Activated T-helper 9 cell treated with anti-CD3 and anti-CD28 coated beads, Interleukin-2, amount 50 U/mL, for 16 hours (primary cell): ENCODE measurements around the gene POU3F2.

Experiments used
- DNase-seq: peaks from one replicate; pipeline ENCODE4 v3.0.0-alpha.2; 2020; ENCODE audit warnings: low read depth

Gene POU3F2

DNA sequence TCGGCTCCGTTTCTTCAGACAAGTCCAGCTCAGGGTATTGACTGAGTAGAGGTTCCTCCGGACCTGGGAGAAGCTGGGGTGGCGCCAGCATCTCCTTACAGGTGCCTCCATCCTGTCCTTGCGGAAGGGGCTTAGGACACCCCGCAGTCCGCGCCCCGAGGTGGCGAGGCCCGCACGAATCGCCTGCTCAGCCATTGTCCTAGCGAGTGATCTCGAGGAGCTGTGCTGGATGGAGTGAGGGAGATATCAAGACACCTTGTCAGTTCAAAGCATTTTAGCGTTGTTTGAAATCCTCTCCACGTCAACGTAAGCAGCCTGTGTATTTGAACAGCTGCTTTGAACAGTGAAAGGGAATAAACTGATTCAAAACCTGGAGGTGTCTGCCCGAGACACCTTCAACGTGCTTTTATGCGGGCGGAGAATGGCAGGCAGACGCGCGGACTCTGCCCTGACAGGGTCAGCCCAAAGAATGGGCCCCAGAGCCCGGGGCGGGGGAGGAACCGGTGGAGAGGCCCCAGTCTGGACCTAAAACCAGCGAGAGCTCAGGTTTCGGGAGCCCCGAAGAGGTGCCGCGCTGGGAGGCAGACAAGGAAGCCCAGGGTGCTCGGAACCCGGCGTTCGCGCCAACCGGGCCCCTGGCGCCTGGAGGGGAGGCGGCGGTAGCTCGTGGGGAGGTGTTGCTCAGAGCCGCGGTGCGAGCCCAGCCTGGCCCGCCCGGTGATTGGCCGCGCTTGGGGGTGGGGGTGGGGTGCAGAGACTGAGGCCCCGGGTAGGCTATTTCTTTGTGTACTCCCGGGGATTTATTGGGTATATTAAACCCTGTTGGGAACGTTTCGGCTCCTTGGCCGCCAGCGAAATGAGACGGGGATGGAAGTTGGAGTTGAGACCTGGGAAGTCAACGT, 3.1 kb upstream of the POU3F2 start:
- DNase-seq = no peak

DNA sequence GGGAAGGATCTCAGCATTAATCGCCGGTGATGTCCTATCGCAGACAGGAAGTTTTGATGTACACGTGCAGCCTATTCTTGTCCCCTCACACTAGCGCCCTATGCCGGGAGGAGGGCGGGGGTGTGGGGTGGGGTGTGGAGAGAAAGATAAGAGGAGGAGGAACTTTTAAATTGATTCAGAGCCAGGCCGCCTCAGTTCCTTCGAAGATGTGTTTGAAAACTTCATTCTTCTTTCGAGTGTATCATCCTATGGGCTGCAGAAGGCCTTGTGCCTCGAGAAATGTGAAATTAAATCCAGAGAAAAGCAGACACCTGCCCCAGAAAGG, 2.5 kb upstream of the POU3F2 start:
- DNase-seq = no peak

DNA sequence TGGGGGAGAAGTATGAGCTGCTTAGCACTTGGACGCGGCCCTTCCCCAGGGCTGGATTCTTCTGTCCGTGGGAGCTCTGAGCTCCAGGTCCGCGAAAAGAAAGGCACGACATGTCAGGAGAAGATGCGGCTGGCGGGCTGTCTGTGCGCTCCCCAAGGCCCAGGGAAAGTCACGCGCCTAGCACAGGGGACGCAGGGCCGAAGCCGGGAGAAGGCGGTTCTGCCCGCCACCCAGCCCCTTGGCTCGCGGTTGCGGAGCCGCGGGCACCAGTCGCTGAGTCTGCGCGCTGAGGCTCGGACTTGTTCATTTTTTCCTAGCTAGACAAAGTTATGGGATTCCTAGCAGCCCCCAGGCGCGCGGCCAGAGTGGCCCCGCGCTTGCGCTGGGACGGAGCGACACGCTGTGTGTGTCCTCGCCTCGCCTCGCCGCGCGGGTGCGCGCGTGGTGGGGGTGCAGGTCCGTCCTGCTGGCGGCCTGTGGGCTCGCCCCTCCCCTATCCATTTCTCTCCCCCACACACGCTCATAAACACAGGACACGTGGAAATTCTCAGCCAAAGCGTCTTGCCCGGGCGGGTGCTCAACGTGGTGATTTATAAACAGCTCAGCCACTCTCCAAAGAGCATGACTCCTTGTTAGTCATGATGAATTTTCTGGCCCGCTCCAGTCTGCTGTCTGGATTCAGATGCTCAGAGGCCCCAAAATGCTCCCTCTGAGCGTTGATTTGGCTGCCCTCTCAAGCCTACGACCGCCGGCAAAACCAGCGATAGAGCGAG, 1.9 kb upstream of the POU3F2 start:
- no peak for DNase-seq

DNA sequence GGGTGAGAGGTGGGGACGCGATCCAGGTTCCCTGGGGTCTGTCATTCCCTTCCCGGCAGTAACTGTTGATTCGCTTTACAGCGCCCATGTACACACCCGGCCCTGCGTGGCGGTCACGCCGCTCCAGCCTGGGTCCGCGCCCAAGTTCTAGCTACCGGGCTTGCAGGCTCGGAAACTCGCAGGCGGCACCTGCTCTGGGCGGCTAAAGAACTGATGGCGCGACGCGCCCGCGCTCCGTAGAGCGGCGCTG, 1.4 kb upstream of the POU3F2 start:
- no peak for DNase-seq

DNA sequence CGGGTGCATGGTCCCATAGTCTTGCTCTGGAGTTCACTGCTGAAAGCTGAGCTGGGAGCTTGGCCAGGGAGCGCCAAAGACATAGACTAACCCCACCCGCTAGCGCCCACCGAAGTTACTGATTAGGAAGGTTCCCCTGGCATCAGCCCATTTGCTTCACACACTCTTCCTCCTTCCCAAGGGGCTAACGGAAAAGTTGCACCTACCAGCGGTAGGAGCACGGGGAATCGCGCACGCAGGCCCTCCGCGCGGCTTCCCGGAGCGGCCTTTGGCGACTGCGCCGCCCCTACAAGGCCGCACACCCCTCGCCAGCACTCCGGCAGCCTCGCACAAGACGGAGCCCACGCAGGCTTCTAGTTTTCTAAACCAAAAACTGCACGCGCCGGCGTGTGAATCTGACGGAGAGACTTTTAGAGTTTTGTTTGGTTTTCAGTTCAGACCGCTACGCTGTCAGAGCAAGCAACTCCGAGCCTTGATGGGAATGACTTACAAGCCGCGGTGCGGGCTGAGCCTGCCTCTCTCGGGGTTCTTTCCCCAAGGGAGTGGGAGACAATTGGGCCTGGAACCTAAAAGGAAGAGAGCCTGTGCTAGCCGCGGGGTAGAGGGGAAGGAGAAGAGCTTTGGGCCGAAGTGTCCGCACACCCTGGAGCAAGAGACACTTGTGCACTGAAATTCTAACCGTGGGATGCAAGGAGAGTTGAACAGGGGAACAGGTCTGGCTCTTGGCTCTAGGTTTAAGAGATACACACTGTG, 891 bp upstream of the POU3F2 start:
- DNase-seq = no peak

DNA sequence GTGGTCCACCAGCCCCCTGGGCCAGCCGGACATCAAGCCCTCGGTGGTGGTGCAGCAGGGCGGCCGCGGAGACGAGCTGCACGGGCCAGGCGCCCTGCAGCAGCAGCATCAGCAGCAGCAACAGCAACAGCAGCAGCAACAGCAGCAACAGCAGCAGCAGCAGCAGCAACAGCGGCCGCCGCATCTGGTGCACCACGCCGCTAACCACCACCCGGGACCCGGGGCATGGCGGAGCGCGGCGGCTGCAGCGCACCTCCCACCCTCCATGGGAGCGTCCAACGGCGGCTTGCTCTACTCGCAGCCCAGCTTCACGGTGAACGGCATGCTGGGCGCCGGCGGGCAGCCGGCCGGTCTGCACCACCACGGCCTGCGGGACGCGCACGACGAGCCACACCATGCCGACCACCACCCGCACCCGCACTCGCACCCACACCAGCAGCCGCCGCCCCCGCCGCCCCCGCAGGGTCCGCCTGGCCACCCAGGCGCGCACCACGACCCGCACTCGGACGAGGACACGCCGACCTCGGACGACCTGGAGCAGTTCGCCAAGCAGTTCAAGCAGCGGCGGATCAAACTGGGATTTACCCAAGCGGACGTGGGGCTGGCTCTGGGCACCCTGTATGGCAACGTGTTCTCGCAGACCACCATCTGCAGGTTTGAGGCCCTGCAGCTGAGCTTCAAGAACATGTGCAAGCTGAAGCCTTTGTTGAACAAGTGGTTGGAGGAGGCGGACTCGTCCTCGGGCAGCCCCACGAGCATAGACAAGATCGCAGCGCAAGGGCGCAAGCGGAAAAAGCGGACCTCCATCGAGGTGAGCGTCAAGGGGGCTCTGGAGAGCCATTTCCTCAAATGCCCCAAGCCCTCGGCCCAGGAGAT, 1.0 kb downstream of the POU3F2 start:
- no peak for DNase-seq

DNA sequence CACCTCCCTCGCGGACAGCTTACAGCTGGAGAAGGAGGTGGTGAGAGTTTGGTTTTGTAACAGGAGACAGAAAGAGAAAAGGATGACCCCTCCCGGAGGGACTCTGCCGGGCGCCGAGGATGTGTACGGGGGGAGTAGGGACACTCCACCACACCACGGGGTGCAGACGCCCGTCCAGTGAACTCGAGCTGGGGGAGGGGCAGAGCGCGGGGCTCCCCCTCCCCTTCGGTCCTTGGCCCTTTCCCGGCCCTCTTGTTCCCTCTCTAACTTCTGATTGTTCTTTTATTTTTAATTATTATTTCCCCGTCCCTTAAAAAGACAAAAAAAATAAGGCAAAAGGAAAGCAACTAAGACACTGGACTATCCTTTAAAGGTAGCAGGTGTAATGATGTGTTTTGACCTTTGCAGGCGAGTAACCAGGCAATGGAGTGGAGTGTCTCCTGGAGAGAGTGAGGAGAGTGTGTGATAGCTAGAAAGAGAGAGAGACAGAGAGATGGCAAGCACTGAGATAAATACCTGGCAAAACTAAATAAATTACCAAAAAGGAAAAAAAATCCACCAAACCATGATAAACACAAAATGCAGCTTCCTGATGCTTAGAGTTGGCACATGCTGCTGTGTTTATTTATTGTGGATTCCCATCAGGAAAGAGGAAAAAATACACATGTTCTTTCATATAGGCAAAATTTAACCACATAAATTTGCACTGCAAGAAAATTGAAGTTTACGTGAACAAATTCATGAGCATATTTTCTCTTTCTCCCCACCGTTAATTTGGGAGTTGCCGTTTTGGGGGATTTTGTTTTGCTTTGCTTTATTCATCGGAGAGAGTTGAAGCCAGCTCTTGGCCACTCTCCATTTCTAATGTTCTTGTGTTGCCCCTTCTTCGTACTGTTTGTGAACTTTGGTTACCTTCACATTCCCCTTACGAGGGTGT, 1.9 kb downstream of the POU3F2 start:
- no peak for DNase-seq

DNA sequence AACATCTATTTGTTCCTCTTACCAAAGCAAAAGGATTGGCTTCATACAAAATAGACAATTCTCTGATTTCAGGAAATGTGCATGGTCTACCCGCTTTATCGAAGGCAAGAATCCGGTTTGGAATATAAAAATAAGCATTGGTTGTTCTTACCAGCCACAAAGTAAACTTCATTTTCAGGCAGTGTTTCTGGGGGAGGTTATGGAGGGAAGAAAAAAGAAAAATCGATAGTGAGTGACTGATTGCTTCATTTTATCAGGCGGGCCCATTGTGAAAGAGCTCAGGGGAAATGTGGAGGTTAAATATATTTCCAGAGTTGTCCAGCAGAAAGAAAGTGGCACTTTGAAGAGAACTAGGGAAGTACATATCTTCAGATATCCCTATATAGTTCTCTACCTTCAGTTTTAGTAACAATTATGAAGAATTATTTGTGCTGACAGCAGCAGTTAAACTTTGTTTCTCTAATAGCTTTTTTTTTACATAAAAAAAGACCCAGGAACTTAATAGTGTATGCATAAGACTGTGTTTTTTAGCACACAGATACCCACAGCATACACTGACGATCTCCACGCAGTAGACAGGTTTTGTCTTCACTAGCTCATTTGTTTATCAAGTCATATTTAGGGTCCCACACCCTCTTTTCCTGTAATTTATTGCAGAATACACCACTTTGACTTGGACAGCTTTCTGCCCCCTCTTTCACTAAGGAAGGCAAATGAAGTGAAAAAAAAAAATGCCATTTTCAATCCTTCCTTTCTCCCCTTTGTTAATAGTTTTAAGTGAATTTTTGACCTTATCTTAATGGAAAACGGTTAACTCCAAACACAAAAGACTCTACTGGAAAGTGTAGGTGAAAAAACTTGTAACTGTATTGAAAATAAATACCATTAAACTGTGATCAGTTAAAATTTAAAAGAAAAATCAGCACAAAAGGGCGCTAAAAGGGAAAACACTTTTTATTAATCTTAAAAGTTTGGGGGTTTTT, 2.9 kb downstream of the POU3F2 start:
- no peak for DNase-seq

DNA sequence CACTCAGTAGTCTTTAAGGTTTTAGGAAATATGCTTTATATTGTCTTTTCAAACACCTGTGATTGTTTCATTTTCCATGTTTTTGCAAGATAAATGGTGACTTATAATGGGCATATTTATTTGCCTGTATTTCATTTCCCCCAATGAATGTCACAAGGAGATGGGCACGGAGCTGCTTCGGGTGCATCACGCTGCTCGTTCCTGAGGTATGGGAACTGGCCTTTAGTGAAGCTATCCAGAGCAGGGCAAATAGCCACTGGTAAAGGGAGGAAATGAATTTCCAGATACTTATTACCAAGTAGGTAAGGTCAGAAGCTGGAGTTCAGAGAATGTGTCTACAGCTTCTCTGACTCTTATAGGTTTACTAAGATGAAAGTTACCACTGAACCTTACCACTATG, 3.7 kb downstream of the POU3F2 start:
- no peak for DNase-seq

DNA sequence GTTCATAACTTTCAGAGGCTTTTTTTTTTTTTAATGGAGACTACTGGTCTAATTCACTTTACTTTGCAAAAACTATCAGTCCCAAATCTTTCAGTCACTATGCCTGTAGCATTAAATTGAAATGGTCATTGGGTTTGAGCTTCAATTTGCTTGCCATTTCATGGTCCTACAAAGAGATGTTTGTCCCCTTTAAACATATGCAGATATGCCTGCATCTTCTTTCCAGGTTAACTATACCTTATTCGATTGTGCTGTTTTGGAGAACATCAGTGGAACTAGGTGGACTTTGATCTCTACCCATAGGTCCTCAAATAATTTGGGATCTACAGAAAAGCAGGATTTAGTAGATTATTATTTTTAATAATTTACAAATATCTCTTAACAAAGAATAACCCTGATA, 4.6 kb downstream of the POU3F2 start:
- DNase-seq = no peak

DNA sequence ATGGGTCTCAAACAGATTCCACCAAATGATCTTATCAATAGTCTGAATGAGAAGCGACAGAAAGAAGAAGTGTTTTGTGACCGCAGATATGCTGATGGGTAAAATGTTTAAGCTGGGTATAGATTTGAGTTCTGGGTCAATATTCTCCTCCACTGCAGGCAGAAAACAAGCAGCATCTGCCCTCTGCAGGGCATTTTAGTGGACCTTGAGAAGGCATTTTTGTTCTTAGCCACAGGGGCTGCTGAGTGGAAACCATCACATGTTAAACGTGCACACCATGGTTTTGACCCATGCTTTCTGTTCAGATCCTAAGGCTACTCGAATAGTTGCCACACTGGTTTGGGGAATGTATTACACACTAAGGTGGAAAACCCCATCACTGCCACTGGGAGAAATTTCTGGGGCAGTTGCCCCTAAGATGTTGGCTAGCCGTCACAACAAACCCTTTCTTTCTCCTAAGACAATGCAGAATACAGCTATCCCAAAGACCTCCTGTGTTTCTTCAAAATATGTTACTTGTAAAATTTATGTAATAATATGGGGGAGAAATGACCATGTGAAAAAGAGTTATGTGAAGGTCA, 5.5 kb downstream of the POU3F2 start:
- DNase-seq = no peak

DNA sequence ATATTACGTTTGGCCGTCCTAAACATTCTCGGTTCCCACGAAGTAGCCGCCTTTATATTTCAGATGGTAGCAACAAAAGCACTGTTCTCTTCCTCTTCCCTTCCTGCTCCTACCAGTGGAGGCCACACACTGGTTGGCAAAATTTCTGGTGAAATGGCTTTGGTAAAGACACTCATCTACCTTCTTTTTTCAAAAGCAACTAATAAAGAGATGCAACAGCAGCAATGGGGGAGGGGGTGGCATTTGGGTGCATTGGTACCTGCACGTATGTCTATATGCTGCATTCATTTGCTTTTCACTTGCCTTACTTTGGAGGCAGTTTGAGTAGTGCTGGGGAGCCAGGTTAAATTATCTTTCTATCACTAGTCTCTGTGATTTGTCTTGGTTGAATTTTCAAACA, 6.0 kb downstream of the POU3F2 start:
- DNase-seq = no peak

DNA sequence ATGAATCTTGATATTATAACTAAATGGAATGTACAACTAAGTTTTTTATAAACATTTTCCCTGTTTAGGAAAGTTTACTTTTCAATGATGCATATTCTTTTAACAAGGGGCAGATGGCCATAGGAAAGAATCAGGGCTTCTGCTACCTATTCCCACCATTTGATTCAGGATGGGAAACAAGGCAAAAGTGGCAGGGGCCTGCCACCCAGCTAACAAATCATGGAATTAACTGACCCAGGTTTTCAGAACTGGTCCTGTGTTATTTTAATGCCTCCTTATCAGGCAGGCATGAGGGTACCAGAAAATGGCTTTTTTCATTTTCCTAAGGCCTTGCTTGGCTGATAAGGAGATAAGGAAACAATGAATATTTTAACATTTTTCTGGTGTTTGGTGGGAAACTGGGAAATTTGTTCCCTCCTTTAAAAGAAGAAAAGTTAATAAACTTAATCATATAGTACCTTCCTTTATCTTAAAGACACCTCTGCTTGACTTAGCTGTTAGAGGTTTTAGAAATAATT, 6.7 kb downstream of the POU3F2 start:
- DNase-seq = no peak

DNA sequence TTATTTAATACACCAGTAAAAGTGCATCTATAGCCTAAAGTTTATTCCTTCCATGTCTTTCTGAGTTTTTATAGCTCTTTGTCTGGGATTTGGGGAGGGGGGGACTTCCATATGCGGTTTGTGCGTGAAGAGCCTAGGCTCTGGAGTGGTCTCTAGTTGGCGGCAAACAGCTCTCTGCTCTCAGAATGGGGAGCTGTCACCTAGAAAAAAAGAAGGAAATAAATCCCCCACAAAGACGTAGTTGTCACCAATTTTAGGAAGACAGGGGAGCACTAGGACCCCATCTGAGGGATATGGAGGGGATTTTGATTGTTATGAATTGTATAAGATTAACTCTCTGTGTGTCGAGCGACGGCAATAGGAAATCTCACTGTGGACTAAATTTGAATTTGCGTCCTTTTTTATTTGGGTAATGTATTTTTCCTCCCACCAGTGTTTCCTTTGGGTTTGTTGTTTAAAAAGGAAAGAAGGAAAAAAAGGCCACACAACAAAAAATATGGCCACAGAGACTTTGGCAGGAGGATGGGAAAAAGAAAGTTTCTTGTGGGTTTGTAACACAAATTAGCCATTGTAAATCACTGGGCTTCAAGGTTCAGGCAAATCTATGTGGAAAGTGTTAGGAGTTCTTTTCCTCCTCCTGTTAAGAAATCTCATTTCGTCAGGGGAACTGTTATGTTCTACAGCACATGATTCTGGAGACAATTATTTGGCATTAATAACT, 7.4 kb downstream of the POU3F2 start:
- DNase-seq = no peak

DNA sequence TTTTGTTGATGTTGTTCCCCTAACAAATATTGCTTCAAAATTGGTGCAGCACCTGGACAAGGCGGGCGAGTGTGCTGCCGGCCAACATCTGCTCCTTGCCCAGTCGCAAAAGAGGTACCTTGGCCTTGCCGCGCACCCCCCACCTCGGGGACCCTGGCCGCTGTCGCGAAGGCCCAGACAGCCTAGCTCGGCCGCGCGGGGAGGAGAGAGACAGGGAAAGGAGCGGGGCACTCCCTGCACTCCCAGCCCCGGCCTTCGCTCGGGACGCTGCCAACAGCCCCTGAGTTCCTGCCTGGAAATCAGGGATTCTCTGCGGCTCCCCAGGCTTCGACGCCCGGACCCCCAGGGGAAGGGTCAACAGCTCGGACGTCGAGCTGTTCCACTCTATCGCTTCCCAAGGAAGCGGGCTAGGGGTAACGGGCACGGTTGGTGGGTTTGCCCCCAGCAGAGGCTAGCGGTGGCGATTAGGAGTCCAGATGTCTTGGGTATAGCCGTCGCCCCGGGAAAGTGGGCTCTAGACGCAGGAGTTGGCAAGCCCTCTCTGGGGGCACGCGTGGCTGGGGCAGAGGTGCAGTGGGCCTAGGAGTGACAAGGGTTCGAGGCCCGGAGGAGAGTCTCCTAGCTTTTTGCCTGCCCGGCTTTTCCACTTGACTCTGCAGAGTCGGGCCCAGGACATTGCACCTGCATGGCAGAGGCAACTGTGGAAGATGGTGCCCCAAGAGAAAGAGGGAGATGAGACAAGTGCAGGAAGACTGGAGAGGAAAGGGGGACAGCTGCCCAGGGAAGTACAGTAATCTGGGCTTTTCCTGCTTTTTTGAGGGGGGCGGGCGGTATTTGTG, 8.2 kb downstream of the POU3F2 start:
- no peak for DNase-seq

DNA sequence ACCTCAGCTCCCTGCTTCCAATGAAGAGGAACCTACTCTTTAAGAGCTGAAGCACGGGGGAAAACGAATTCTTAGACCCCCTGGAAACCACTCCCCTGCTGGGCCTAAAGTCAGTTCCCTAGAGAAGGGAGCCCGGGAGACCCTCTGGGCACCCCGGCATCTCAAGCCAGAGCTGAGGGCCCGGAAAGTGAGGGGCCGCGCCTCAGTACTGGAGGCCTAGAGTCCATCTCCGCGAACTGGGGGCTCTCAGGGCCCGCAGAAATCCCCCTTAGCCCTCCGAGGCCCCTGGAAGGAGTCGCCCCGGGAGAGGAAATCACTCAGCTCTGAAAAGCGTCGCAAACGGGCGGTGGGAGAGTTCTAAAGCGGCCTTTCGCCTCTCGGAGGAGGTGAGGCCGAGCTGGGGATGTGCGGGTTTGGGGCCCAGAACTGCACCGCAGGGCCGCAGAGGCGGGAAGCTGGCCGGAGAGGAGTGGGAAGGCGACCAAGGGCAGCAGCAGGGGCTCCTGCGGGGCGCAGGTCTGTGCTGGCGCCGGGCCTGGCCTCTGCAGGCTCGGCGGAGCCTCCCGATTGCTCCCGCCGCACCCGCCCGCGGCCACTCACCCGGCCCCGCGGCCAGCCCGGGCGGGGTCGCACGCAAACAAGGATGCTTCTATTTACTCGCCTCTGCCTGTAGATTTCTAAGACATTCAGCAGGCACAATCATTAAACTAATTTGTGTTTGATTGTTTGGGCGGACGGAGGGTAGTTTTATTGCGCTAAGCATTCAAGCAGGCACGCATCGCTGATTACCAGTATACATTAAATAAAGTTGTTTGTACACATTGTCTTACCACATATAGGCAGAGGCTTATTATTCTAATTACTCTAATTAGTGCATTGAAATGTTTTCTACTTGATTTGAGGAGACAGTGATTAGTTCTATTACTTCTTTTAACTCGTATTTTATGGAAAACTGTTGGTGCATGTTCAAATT, 9.2 kb downstream of the POU3F2 start:
- no peak for DNase-seq
